Osteoblast (primary cell): ENCODE measurements around the gene MAMSTR. TPM values are rescaled to one million over a fixed set of nuclear protein-coding genes. Genes with fewer than 3 reads are reported as not detected.

Experiments
- DNase-seq: peaks from one replicate; pipeline ENCODE4 v3.0.0; 2011; ENCODE audit warnings: low spot score, mixed read lengths; ENCODE audit not compliant: insufficient read length; ENCODE audit errors: missing footprints
- H2AFZ ChIP-seq: 2 replicates; pipeline ENCODE4 v1.6.0; 2011; ENCODE audit warnings: mild to moderate bottlenecking, low read length
- H3K27ac ChIP-seq: 2 replicates; pipeline ENCODE4 v1.5.1; 2011; ENCODE audit warnings: mild to moderate bottlenecking, low read depth, low read length, moderate library complexity
- H3K27me3 ChIP-seq: 2 replicates; pipeline ENCODE4 v1.6.0; 2012; ENCODE audit warnings: mild to moderate bottlenecking, control low read depth, inconsistent platforms, low read length, moderate library complexity; ENCODE audit not compliant: insufficient read depth
- H3K36me3 ChIP-seq: 2 replicates; pipeline ENCODE4 v1.5.1; 2011; ENCODE audit warnings: mild to moderate bottlenecking, low read length, control low read depth, moderate library complexity; ENCODE audit not compliant: insufficient read depth
- H3K4me1 ChIP-seq: 2 replicates; pipeline ENCODE4 v1.5.1; 2011; ENCODE audit warnings: mild to moderate bottlenecking, low read length, control low read depth, moderate library complexity; ENCODE audit not compliant: insufficient read depth
- H3K4me2 ChIP-seq: 2 replicates; pipeline ENCODE4 v1.6.0; 2011; ENCODE audit warnings: mild to moderate bottlenecking, low read length; ENCODE audit not compliant: insufficient read depth
- H3K4me3 ChIP-seq: fragments of 200-600 bp; sonication (generic); 3 replicates; pipeline ENCODE4 v1.5.1; 2012; ENCODE audit warnings: mild to moderate bottlenecking, low read length, inconsistent platforms; ENCODE audit not compliant: insufficient read depth
- H3K79me2 ChIP-seq: 2 replicates; pipeline ENCODE4 v1.6.0; 2012; ENCODE audit warnings: mild to moderate bottlenecking, low read length, control low read depth, inconsistent platforms; ENCODE audit not compliant: insufficient read depth
- H3K9me3 ChIP-seq: 2 replicates; pipeline ENCODE4 v1.5.1; 2011; ENCODE audit warnings: low read depth, low read length, control low read depth
- H4K20me1 ChIP-seq: 2 replicates; pipeline ENCODE4 v1.6.0; 2012; ENCODE audit warnings: mild to moderate bottlenecking, low read length, control low read depth; ENCODE audit not compliant: insufficient read depth
- CTCF ChIP-seq: IDR thresholded peaks from 2 replicates; pipeline ENCODE4 v1.5.1; 2011; ENCODE audit warnings: mild to moderate bottlenecking, low read depth, low read length, moderate library complexity; ENCODE audit errors: extremely low read depth
- total RNA-seq: library from RNA; depleted of rRNA; stranded (reverse); fragments of >200 nt; gene quantifications from 2 replicates; pipeline ENCODE4 v1.2.3, GENCODE V29; 2012

MAMSTR gene
- total RNA-seq, 1 donor: 0.36 TPM

GRCh38 chr19:48751845-48752495 is 32.4 kb upstream of the MAMSTR start:
- no peak overlapping the region for H2AFZ ChIP-seq
- no peak for TF ChIP-seq CTCF

GRCh38 chr19:48750771-48751504 is 31.4 kb upstream of the MAMSTR start:
- H3K4me1 ChIP-seq: peaks cover 5% of the 10 kb centered on the region
- H2AFZ ChIP-seq: no peak overlapping the region
- H3K36me3 ChIP-seq: no peaks in the 10 kb centered on the region
- H3K27ac ChIP-seq: no peak overlapping the region
- H3K79me2 ChIP-seq: no peaks in the 10 kb centered on the region
- H3K4me2 ChIP-seq: no peak overlapping the region
- no peaks in the 10 kb centered on the region for H3K9me3 ChIP-seq
- H4K20me1 ChIP-seq: no peaks in the 10 kb centered on the region
- no peak for TF ChIP-seq CTCF
- no peak overlapping the region for H3K4me3 ChIP-seq
- peaks cover 46% of the 10 kb centered on the region for H3K27me3 ChIP-seq
- no peak for DNase-seq

More at GRCh38 chr19:48751845-48752495, 32.4 kb upstream of the MAMSTR start:
- Histone ChIP-seq H3K4me3 (no peak overlapping the region), H3K4me1 (no peaks in the 10 kb centered on the region), H4K20me1 (no peaks in the 10 kb centered on the region), H3K27me3 (peaks cover 40% of the 10 kb centered on the region), H3K79me2 (no peaks in the 10 kb centered on the region), H3K9me3 (no peaks in the 10 kb centered on the region), H3K36me3 (no peaks in the 10 kb centered on the region), H3K27ac (no peak overlapping the region), H3K4me2 (no peak overlapping the region)
- DNase-seq: peak; percentile 73

GRCh38 chr19:48750351-48750750 is 30.8 kb upstream of the MAMSTR start:
- Histone ChIP-seq H3K27ac (no peak overlapping the region), H3K4me3 (no peak overlapping the region), H3K9me3 (no peaks in the 10 kb centered on the region), H3K79me2 (no peaks in the 10 kb centered on the region), H3K4me1 (peaks cover 5% of the 10 kb centered on the region), H3K4me2 (no peak overlapping the region), H4K20me1 (no peaks in the 10 kb centered on the region), H3K36me3 (no peaks in the 10 kb centered on the region), H2AFZ (no peak overlapping the region), H3K27me3 (peaks cover 48% of the 10 kb centered on the region)
- no peak for TF ChIP-seq CTCF
- no peak for DNase-seq

GRCh38 chr19:48749571-48750198 is 30.2 kb upstream of the MAMSTR start:
- TF ChIP-seq CTCF: no peak
- H3K9me3 ChIP-seq: no peaks in the 10 kb centered on the region
- no peak overlapping the region for H2AFZ ChIP-seq
- H3K4me1 ChIP-seq: peaks cover 5% of the 10 kb centered on the region
- H3K4me3 ChIP-seq: no peak overlapping the region
- H3K36me3 ChIP-seq: no peaks in the 10 kb centered on the region
- DNase-seq: peak; percentile 83
- H3K27ac ChIP-seq: no peak overlapping the region
- no peaks in the 10 kb centered on the region for H3K79me2 ChIP-seq
- peaks cover 49% of the 10 kb centered on the region for H3K27me3 ChIP-seq
- H3K4me2 ChIP-seq: no peak overlapping the region
- no peaks in the 10 kb centered on the region for H4K20me1 ChIP-seq
